DND-41 (cell line): Measurements from ENCODE around the gene C1orf174.

Experiments
- ATAC-seq: fragments of 200-7000 bp; cut with Tn5 transposase; 3 replicates; pipeline ENCODE4 v1.9.1; 2021; ENCODE audit warnings: low read depth; ENCODE audit not compliant: insufficient read depth
- DNase-seq: peaks from one replicate; pipeline ENCODE4 v3.0.0-alpha.2; 2020
- H2AFZ ChIP-seq: 2 replicates; pipeline ENCODE4 v1.6.0; 2012; ENCODE audit warnings: low read depth, low read length
- H3K27ac ChIP-seq: 2 replicates; pipeline ENCODE4 v1.5.1; 2012; ENCODE audit warnings: low read length, inconsistent platforms
- H3K27me3 ChIP-seq: fragments of 200-600 bp; sonication (generic); 2 replicates; pipeline ENCODE4 v1.6.0; 2012; ENCODE audit warnings: low read length, mild to moderate bottlenecking, inconsistent platforms; ENCODE audit not compliant: insufficient read depth, poor library complexity
- H3K36me3 ChIP-seq: 2 replicates; pipeline ENCODE4 v1.5.1; 2012; ENCODE audit warnings: low read length, inconsistent platforms; ENCODE audit not compliant: insufficient read depth
- H3K4me1 ChIP-seq: 2 replicates; pipeline ENCODE4 v1.5.1; 2012; ENCODE audit warnings: mild to moderate bottlenecking, low read length; ENCODE audit not compliant: insufficient read depth
- H3K4me2 ChIP-seq: 2 replicates; pipeline ENCODE4 v1.6.0; 2012; ENCODE audit warnings: mild to moderate bottlenecking, moderate library complexity, low read length, inconsistent platforms; ENCODE audit not compliant: insufficient read depth
- H3K4me3 ChIP-seq, 2 experiments: fragments of 200-600 bp in 1 of 2; shearing (Covaris generic) in 1 of 2; 2 replicates each; pipeline ENCODE4 v1.5.1; 2012 to 2016; ENCODE audit warnings: inconsistent platforms in 2 of 2, low read length in 2 of 2, mild to moderate bottlenecking in 2 of 2, low read depth in 1 of 2, moderate library complexity in 1 of 2
- H3K79me2 ChIP-seq: 2 replicates; pipeline ENCODE4 v1.6.0; 2012; ENCODE audit warnings: low read length, inconsistent platforms; ENCODE audit not compliant: insufficient read depth
- H3K9ac ChIP-seq: 2 replicates; pipeline ENCODE4 v1.6.0; 2012; ENCODE audit warnings: low read depth, mild to moderate bottlenecking, inconsistent platforms, low read length, moderate library complexity
- H3K9me3 ChIP-seq: 2 replicates; pipeline ENCODE4 v1.5.1; 2012; ENCODE audit warnings: low read length, moderate library complexity, mild to moderate bottlenecking, inconsistent platforms; ENCODE audit not compliant: insufficient read depth, severe bottlenecking
- H4K20me1 ChIP-seq: 2 replicates; pipeline ENCODE4 v1.6.0; 2012; ENCODE audit warnings: low read length; ENCODE audit not compliant: insufficient read depth
- EZH2 ChIP-seq: IDR thresholded peaks from 3 replicates; pipeline ENCODE4 v1.6.1; 2012; ENCODE audit warnings: borderline replicate concordance, low read depth, mild to moderate bottlenecking, moderate library complexity, low read length, inconsistent platforms; ENCODE audit not compliant: severe bottlenecking
- TF ChIP-seq, protein P1 (sequence below): IDR thresholded peaks from 2 replicates; pipeline ENCODE4 v1.5.1; 2012; ENCODE audit warnings: borderline replicate concordance, low read length, moderate library complexity, mild to moderate bottlenecking; ENCODE audit not compliant: poor library complexity, severe bottlenecking; ENCODE audit errors: extremely low read depth

C1orf174 gene

DNA sequence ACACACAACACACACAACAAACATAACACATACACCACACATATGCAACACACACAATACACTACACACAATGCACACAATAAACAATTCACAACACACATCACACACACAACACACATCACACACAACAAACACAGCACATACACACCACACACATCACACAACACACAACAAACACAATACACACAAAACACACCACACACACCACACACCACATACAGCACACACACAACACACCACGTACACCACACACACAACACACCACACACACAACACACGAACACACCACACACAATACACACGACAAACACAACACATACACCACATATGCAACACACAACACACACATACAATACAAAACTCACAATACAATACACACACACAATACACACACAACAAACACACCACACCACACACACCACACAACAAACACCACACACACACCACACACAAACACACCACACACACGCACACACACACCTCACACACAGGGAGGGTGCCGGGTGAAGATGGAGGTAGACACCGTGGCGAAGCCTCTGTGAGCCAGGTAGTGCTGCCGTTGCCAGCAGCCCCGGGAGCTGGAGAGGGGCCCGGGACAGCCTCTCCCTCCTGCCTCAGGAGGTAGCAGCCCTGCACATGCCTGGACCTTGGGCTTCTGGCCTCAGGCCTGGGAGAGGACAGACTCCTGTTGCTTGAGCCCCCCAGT is 30.4 kb upstream of the C1orf174 start:
- no peaks in the 10 kb centered on the region for H3K27me3 ChIP-seq
- no peaks in the 10 kb centered on the region for H3K9me3 ChIP-seq
- no peak overlapping the region for H3K4me3 ChIP-seq
- no peaks in the 10 kb centered on the region for H3K36me3 ChIP-seq
- H3K9ac ChIP-seq, result no peak overlapping the region
- TF ChIP-seq, protein P1, sequence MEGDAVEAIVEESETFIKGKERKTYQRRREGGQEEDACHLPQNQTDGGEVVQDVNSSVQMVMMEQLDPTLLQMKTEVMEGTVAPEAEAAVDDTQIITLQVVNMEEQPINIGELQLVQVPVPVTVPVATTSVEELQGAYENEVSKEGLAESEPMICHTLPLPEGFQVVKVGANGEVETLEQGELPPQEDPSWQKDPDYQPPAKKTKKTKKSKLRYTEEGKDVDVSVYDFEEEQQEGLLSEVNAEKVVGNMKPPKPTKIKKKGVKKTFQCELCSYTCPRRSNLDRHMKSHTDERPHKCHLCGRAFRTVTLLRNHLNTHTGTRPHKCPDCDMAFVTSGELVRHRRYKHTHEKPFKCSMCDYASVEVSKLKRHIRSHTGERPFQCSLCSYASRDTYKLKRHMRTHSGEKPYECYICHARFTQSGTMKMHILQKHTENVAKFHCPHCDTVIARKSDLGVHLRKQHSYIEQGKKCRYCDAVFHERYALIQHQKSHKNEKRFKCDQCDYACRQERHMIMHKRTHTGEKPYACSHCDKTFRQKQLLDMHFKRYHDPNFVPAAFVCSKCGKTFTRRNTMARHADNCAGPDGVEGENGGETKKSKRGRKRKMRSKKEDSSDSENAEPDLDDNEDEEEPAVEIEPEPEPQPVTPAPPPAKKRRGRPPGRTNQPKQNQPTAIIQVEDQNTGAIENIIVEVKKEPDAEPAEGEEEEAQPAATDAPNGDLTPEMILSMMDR, result no peak
- no peak for TF ChIP-seq EZH2
- no peaks in the 10 kb centered on the region for H3K4me1 ChIP-seq
- DNase-seq (no peak), ATAC-seq (no peak; the same call in 2 of the 3 replicates)
- H2AFZ ChIP-seq, result no peak overlapping the region
- peaks cover 2% of the 10 kb centered on the region for H4K20me1 ChIP-seq
- H3K4me2 ChIP-seq, result no peak overlapping the region
- no peak overlapping the region for H3K27ac ChIP-seq
- H3K79me2 ChIP-seq, result no peaks in the 10 kb centered on the region

DNA sequence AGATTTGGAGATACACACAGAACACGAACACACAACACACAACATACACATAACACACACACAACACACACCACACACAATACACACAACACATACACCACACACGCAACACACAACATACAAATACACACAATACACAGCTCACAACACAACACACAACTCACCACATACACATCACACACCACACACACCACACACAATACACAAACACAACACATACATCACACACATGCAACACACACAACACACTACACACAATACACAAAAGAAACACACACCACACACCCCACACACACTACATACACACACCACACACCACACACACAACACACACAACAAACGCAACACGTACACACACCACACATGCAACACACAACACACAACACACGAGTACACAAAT is 29.1 kb upstream of the C1orf174 start:
- ATAC-seq, result no peak
- Histone ChIP-seq H3K27me3 (no peaks in the 10 kb centered on the region), H3K36me3 (no peaks in the 10 kb centered on the region), H3K9ac (no peak overlapping the region), H3K4me3 (no peak overlapping the region), H3K9me3 (no peaks in the 10 kb centered on the region), H3K27ac (no peak overlapping the region), H4K20me1 (peaks cover 2% of the 10 kb centered on the region), H3K4me1 (no peaks in the 10 kb centered on the region), H2AFZ (no peak overlapping the region), H3K4me2 (no peak overlapping the region), H3K79me2 (no peaks in the 10 kb centered on the region)
- TF ChIP-seq EZH2, result no peak
- TF ChIP-seq, protein P1, result no peak
- no peak for DNase-seq

DNA sequence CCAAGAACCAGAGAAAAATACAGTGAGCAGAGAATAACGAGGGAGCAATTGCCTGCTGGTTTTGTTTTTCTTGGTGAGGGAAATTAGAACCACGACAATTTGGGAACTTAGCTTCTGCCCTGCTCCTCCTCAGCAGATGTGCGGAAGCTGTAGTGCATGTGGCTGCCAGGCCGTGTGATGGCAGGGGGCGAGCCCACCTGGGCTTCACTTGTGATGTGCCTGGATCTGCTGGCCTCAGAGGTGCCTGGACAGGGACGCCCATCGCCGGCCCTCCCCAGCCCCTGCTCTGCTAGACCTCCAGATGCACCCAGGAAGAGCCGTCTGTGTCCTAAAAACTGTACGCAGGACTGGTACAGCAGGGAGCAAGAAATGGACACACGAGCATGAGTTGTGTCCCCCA is 28.5 kb upstream of the C1orf174 start:
- Histone ChIP-seq H3K4me1 (no peaks in the 10 kb centered on the region), H2AFZ (no peak overlapping the region), H3K9me3 (no peaks in the 10 kb centered on the region), H3K36me3 (no peaks in the 10 kb centered on the region), H3K27ac (no peak overlapping the region), H3K4me2 (no peak overlapping the region), H3K9ac (no peak overlapping the region), H3K79me2 (no peaks in the 10 kb centered on the region), H4K20me1 (peaks cover 2% of the 10 kb centered on the region), H3K4me3 (no peak overlapping the region), H3K27me3 (no peaks in the 10 kb centered on the region)
- TF ChIP-seq, protein P1, result no peak
- TF ChIP-seq EZH2, result no peak
- ATAC-seq, result peak; percentile 29; the same call in 1 of the 3 replicates
- no peak for DNase-seq

DNA sequence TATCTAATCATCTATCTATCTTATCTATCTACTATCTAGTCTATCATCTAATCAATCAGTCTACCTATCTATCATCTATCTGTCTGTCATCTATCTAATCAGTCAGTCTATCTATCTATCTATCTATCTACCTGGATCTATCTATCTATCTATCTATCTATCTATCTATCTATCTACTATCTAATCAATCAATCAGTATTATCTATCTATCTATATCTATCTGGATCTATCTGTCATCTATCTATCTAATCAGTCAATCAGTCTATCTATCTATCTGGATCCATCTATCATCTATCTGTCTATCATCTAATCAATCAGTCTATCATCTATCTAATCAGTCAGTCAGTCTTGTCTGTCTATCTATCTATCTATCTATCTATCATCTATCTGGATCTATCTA is 26.9 kb upstream of the C1orf174 start:
- H3K9ac ChIP-seq, result no peak overlapping the region
- H3K79me2 ChIP-seq, result no peaks in the 10 kb centered on the region
- TF ChIP-seq, protein P1, result no peak
- no peak for TF ChIP-seq EZH2
- H4K20me1 ChIP-seq, result peaks cover 2% of the 10 kb centered on the region
- no peaks in the 10 kb centered on the region for H3K9me3 ChIP-seq
- no peak overlapping the region for H2AFZ ChIP-seq
- H3K4me2 ChIP-seq, result no peak overlapping the region
- H3K4me3 ChIP-seq, result no peak overlapping the region
- no peaks in the 10 kb centered on the region for H3K4me1 ChIP-seq
- H3K36me3 ChIP-seq, result no peaks in the 10 kb centered on the region
- no peaks in the 10 kb centered on the region for H3K27me3 ChIP-seq
- H3K27ac ChIP-seq, result no peak overlapping the region
- ATAC-seq, result no peak
- DNase-seq, result no peak
